HG03521 (cell line): ENCODE measurements around the gene DENND4C.
"Not testable (repeated sequence)": the region's sequence is repeated elsewhere in the genome, so short reads cannot be mapped to it uniquely, and the experiment has no call there.

Source experiments
- ATAC-seq: cut with Tn5 transposase; IDR thresholded peaks from one replicate; pipeline ENCODE4 v1.9.1; 2021; ENCODE audit warnings: mild to moderate bottlenecking, moderate library complexity; ENCODE audit not compliant: unreplicated experiment

DENND4C gene

DNA sequence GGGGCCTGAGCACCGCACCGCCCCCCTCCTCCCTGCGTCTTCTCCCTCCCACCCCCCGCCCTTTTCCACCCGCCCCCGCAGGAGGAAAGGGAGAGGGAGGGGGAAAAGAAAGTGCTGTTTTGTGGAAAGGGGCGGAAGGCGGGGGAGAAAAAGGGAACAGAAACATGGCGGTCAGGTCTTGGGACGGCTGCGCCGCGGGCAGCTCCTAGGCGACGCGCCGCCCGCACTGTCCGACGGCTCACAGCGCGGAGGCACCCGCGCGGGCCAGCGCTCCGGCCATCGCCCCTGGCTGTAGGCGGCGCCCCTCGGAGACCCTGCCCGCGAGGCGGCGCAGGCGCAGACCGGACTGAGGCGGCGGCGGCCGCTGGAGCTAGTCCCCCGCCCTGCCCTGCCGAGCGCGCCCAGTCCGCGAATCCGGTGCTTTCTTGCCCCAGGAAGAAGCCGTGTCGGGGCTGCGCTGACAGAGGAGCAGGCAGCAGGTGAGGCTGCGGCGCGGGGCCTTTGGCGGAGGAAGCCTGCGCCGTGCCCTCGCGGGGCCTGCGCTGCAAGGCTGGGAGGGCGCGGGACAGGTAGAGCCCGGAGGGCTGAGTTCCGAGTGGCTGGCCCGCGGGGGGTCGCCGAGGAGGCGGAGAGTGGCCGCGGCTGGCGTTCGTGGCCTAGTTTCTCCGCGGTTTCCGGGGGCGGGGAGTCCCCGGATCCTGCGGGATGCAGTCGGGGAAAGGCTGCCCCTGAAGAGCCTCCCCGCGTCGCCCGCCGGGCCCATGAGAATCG is at the start of gene DENND4C:
DENND4C (plus strand) TSS at position 339 of the 771 bp plus-strand sequence. CDS start 45,482 bp downstream, outside the sequence.
- ATAC-seq: peak; percentile 82

GRCh38 chr9:19180991-19181390 is 49.5 kb upstream of the DENND4C start:
- no peak for ATAC-seq

DNA sequence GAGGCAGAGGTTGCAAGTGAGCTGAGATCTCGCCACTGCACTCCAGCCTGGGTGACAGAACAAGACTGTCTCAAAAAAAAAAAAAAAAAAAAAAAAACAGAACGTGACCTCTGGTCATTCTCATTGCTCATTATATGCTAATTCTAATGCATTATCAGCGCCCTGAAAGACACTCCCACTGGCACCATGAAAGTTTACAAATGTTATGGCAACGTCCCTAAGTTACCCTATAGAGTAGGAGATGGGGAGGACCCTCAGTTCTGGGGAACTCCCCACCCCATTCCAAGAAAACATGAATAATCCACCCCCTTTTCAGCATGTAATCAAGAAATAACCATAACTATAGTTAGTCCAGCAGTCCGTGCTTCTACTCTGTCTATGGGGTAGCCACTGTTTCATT is 48.9 kb upstream of the DENND4C start:
- no peak for ATAC-seq

GRCh38 chr9:19184144-19184917 is 46.2 kb upstream of the DENND4C start:
- ATAC-seq: peak; percentile 93

DNA sequence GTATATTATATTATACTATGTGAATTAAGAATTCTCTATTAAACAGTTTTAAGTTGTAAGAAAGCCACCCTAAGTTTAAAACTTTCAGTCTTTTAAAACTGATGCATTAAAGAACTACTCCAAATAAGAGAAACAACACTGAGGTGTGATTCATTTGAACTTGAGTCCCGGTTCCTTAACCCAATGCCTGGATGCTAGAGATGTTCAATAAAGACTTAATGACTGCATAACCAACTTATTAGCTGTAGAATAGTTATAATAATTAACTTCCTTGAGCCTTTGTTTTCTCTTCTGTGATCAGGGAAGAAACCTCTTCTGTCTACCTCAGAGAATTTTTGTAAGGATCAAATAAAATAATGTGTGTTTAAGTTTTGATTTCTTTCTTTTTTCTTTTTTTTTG is 45.3 kb upstream of the DENND4C start:
- ATAC-seq: no peak

DNA sequence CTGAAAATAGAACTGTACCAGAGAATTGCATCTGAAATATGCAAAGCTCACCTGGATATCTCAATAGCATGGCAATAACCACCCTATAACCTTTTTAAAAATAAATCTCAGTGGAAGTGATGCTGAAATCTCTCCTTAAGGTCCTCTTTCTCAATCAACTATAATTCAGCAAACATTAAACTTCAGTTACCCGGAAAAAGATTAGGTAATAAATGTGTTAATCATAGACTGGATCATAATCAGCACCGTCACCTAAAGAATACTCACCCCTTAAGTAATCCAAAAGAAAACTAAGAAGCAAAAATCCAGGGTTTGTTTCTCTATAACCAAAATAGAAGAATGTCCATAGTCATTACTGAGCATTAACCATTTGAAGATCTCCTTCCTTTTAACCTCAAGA is 44.3 kb upstream of the DENND4C start:
- no peak for ATAC-seq

DNA sequence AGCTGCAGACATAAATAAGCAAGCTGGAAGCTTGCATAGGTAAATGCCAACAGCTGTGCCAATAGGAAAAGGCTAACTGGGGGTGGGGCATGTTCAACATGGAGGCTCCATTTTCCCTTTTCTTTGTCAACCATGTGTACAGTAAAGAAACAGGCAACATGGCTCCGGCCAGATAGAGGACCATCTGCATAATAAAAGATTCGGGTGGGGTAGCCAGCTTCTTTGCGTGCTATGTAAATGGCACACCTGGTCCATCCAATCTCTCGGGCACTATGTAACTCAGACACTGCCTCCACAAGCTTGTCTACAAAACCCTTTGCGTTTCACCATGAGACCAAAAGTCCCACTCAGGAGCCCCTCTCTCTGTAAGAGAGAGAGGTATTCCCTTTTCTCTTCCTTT is 41.7 kb upstream of the DENND4C start:
- no peak for ATAC-seq

DNA sequence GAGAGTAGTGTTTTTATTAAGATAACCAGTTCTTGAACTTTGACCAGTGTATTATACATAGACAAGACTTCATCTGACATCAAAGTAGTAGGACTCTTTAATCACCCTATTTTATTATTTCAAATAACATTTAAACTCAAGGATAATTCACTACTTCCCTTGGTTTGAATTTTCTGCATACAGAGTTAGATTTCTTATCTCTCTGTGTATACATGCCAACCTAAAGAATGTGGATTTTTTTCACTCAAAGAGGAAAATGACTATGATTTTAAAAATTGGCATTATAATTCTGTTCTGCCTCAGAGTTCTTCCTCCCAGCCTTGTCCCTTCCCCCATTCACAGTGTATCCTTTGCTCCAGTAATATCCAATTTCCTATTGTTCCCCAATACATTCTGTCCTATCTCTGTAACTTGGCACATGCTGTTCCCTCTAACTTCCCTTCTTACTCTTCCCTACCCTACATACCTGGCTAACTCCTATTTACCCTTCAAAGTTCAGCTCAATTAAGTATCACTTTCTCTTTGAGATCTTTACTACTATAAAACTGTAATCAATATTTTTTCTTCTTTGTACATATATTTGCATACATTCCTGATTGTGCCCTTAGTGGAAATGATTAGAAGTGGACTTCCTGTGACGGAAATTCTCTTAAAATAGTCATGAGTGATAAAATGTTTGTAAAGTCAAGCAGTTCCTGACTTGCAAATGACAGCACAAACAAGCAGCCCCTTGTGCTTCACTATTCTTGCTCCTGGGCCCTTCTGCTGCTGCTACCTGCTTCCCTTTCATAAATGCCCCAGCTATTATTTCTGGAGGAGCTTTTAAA is 38.1 kb upstream of the DENND4C start:
- no peak for ATAC-seq

DNA sequence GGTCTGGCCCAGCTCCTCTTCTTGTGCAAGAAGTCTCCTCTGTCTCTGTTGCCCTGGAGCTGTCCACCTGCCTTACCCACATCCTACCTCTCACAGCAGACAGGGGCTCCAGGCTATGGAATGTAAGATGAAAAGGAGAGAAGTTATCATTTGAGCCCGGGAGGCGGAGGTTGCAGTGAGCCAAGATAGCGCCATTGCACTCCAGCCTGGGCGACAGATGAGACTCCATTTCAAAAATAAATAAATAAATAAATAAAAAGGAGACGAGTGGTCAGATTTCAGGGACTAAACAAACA is 37.5 kb upstream of the DENND4C start:
- ATAC-seq: no peak

GRCh38 chr9:19193358-19193973 is 37.0 kb upstream of the DENND4C start:
- ATAC-seq: not testable (repeated sequence)

DNA sequence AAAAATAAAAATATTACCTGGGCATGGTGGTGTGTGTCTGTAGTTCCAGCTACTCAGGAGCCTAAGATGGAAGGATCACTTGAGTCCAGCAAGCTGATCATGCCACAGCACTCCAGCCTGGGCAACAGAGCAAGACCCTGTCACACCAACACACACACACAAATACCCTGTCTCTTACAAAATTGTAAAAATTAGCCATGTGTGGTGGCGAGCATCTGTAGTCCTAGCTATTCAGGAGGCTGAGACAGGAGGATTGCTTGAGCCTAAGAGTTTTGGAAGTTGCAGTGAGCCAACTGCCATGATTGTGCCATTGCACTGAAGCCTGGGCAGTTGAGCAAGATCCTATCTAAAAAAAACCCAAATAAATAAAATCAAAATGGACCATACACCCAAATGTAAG is 32.1 kb upstream of the DENND4C start:
- no peak for ATAC-seq

DNA sequence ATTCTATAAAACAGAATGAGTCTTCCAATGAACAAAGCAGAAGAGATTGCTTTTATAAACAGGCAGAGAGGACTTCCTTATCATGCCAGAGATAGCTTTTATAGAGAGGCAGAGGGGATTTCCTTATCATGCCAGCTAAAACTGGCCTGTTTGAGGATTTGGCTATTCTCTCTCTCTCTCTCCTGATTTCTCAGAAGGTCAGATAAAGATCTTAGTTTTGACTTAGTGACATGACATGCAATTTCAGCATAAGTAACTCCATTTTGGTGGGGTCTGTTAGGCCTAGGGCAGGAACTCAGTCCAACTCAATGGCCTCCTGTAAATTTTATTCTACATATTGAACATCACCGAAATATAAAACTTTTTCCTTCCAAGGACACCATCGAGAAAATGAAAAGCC is 31.5 kb upstream of the DENND4C start:
- ATAC-seq: no peak

GRCh38 chr9:19200229-19200628 is 30.3 kb upstream of the DENND4C start:
- ATAC-seq: no peak

GRCh38 chr9:19201899-19202891 is 28.3 kb upstream of the DENND4C start:
- ATAC-seq: no peak

DNA sequence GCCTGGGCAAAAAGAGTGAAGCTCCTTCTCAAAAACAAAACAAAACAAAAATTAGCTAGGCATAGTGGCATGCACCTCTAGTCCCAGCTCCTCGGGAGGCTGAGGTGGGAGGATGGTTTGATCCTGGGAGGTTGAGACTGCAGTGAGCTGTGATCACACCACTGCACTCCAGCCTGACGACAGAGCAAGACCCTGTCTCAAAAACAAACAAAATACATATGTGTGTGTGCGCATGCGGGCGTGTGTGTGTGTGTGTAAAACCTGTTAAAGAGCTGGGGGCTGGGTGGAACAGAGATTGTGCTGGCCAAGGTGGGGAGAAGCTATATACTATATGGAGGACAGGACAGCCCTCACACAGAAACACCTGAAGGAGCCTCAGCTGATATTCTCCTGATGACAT is 27.4 kb upstream of the DENND4C start:
- no peak for ATAC-seq

DNA sequence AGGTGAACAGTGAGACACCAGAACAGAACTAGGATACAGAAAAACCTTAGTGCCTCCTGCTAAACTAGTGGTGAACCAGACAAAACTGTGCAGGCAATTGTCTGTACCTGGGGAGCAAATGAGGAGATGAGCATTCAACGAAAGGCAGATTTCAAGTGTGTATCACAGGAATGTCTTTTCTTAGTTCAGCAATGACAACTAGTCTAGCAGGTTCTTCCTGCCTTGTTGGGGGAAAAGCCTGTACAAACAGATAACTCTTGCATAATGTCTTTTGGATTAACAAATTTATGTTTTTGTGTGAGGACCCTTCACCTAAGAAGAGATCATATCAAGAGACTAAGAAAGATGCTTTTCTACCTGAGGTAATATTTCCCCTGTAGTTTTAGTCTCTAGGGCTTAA is 21.8 kb upstream of the DENND4C start:
- ATAC-seq: no peak

DNA sequence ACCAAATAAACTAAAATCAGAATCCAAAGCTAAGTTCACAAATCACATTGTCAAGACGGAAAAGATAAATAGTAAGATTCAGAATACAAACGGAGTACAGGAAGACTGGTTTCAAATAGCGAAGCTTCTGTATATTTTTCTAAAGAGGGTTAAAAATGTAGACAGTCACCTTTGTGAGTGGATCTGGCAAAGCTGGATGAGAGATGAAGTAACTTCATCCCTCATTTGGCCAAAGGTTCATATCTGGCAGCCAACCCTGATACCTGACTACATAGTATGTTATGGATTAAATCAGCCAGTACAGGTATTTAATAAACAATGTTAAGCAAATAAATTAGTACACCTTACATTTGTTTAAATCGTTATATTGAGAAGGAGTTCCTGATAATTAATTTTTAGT is 21.3 kb upstream of the DENND4C start:
- ATAC-seq: no peak

DNA sequence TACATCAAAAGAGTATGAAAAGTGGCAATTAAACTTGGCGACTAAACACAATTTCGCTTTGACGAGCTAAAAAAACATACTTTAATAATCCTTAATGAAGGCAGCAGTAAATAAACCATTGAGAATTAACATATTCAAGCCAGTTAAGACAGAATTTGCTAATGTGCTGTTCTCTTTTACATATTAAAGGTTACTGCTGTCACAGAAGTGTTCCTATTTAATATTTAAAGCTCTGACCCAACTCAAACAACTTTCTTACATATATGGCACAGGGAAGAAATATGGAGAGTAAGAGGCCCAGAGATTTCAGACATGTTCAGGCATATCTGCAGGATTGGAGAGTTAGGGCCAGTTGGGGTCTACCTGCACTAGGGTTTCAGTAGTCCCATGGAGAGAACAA is 16.7 kb upstream of the DENND4C start:
- no peak for ATAC-seq

DNA sequence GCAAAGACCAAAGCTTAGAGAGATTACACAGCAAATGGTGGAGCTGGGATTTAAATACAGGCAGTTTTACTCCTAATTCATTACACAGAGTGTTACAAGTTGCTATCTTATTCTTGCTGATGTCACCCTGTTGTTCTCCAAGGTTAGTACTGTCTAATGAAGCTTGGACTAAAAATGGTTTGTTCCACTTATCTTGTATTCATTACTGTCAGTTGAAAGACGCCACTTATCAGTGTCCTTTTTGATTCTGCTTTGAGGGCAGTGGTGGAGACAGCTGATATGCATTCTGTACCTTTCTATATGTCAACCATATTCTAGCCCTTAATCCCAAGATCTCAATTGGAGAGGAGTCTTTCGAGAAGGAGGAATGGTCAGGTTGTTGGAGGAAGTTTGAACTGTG is 14.0 kb upstream of the DENND4C start:
- ATAC-seq: no peak

DNA sequence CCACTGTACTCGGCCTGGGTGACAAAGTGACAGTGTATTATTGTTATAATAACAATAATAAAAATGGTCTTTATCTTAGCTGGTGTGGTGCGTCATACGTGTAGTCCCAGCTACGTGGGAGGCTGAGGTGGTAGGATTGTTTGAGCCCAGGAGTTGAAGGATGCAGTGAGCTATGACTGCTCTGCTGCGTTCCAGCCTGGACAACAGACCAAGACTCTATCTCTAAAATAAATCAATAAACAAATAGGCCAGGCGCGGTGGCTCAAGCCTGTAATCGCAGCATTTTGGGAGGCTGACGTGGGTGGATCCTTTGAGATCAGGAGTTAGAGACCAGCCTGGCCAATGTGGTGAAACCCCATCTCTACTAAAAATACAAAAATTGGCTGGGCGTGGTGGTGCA is 9.2 kb upstream of the DENND4C start:
- ATAC-seq: no peak
